Lower leg skin (tissue), 4 donors: ENCODE measurements around the gene TMEM243. TPM values are rescaled to one million over a fixed set of nuclear protein-coding genes. Genes with fewer than 3 reads are reported as not detected.

ENCODE experiments used
- DNase-seq, 2 donors: peaks; one replicate each; pipeline ENCODE4 v3.0.0-alpha.2; 2019; ENCODE audit warnings: low spot score in 2 of 2
- H3K4me3 ChIP-seq: fragments of 200-600 bp; sonication (generic); 2 replicates; pipeline ENCODE4 v1.5.1; 2017; ENCODE audit warnings: mild to moderate bottlenecking, low read depth; ENCODE audit not compliant: poor library complexity, severe bottlenecking
- CTCF ChIP-seq, 3 donors: fragments of 450-650 bp; IDR thresholded peaks; one replicate each; pipeline ENCODE4 v1.5.1; 2016; ENCODE audit warnings: antibody characterized with exemption in 3 of 3, mild to moderate bottlenecking in 3 of 3, moderate library complexity in 2 of 3
- POLR2A ChIP-seq, 2 donors: fragments of 450-650 bp; IDR thresholded peaks; one replicate each; pipeline ENCODE4 v1.6.1; 2016 to 2017; ENCODE audit warnings: antibody characterized with exemption in 2 of 2, mild to moderate bottlenecking in 1 of 2, moderate library complexity in 1 of 2
- WGBS, 2 donors: methylation state at CpG; one replicate each; pipeline ENCODE4 v1.1.5; 2018; 5-methylcytosine and 5-hydroxymethylcytosine counted together
- intact Hi-C: fragments of 100-400 bp; cut with DNase I; formaldehyde crosslinking; loops from one replicate; pipeline ENCODE4 v1.15.0; 2023; ENCODE audit warnings: low total_unique reads
- total RNA-seq, 4 donors: library from RNA; depleted of rRNA; stranded (reverse); fragments of >200 nt; gene quantifications; one replicate each; pipeline ENCODE4 v1.1.0, GENCODE V29; 2016

The TMEM243 gene
- total RNA-seq, 4 donors from 2014 or later: 29.4 to 60.6 (median 38.0) TPM

GRCh38 chr7:87199241-87199640, 20.3 kb downstream of the TMEM243 start:
- 90 to 100% methylated on average over 1 of the region's 1 CpG for WGBS, 2 donors
- no peak for TF ChIP-seq POLR2A (IDR thresholded peaks at IDR 0.05)
- TF ChIP-seq CTCF (IDR thresholded peaks at IDR 0.05): no peak

GRCh38 chr7:87193912-87194311, 25.6 kb downstream of the TMEM243 start:
- TF ChIP-seq CTCF (IDR thresholded peaks at IDR 0.05) (no peak), POLR2A (IDR thresholded peaks at IDR 0.05) (no peak)
- intact Hi-C loops: no loop called here
- H3K4me3 ChIP-seq: no peak overlapping the region
- WGBS, 2 donors: 83 to 93% methylated on average over 1 of the region's 1 CpG
- DNase-seq: no peak

More at GRCh38 chr7:87199241-87199640, 20.3 kb downstream of the TMEM243 start:
- intact Hi-C loops: no loop called here
- H3K4me3 ChIP-seq: no peak overlapping the region
- no peak for DNase-seq

GRCh38 chr7:87192784-87193487, 26.6 kb downstream of the TMEM243 start:
- intact Hi-C loops: no loop called here
- TF ChIP-seq POLR2A (IDR thresholded peaks at IDR 0.05) (no peak), CTCF (IDR thresholded peaks at IDR 0.05) (no peak)
- H3K4me3 ChIP-seq: no peak overlapping the region
- 75 to 79% methylated on average over 6 of the region's 6 CpGs for WGBS, 2 donors
- no peak for DNase-seq

- intact Hi-C loops: no loop called here
- WGBS, 2 donors: 87 to 88% methylated on average over 3 of the region's 3 CpGs
- TF ChIP-seq POLR2A (IDR thresholded peaks at IDR 0.05) (no peak), CTCF (IDR thresholded peaks at IDR 0.05) (no peak)
- no peak overlapping the region for H3K4me3 ChIP-seq
- no peak for DNase-seq
These were observed 28.7 kb downstream of the TMEM243 start for GRCh38 chr7:87190783-87191182.

GRCh38 chr7:87188930-87189329, 30.6 kb downstream of the TMEM243 start:
- H3K4me3 ChIP-seq: no peak overlapping the region
- DNase-seq: no peak
- no peak for TF ChIP-seq POLR2A (IDR thresholded peaks at IDR 0.05)
- intact Hi-C loops: no loop called here
- 87 to 92% methylated on average over 2 of the region's 2 CpGs for WGBS, 2 donors

GRCh38 chr7:87187120-87187519, 32.4 kb downstream of the TMEM243 start:
- no peak overlapping the region for H3K4me3 ChIP-seq
- TF ChIP-seq POLR2A (IDR thresholded peaks at IDR 0.05) (no peak), CTCF (IDR thresholded peaks at IDR 0.05) (no peak)
- DNase-seq: no peak
- intact Hi-C loops: no loop called here
- WGBS, 2 donors: 94% methylated on average over 2 of the region's 2 CpGs
